Small intestine (tissue), 7 donors: ENCODE measurements around the gene SCLT1. TPM values are rescaled to one million over a fixed set of nuclear protein-coding genes. Genes with fewer than 3 reads are reported as not detected.
"Not testable (repeated sequence)": the region's sequence is repeated elsewhere in the genome, so short reads cannot be mapped to it uniquely, and the experiment has no call there.

Experiments
- DNase-seq, 2 donors: peaks; one replicate each; pipeline versions ENCODE4 v3.0.0 to v3.0.0-alpha.2; 2013
- FAIRE-seq: peaks from 2 replicates; lab custom pipeline; 2012; peaks lifted over from hg19 to GRCh38; lab: Jason Lieb, UNC
- H3K27ac ChIP-seq, 3 donors: one replicate each; pipeline ENCODE4 v1.5.1; 2013; ENCODE audit warnings: low read length in 2 of 3, mild to moderate bottlenecking in 2 of 3, control low read depth in 1 of 3, inconsistent platforms in 1 of 3, low read depth in 1 of 3, moderate library complexity in 1 of 3
- H3K27me3 ChIP-seq, 3 donors: one replicate each; pipeline ENCODE4 v1.6.1; 2013; ENCODE audit warnings: low read length in 3 of 3, inconsistent platforms in 1 of 3; ENCODE audit not compliant: control insufficient read depth in 3 of 3, insufficient read depth in 3 of 3
- H3K36me3 ChIP-seq, 3 donors: one replicate each; pipeline ENCODE4 v1.6.1; 2013; ENCODE audit warnings: low read length in 3 of 3, inconsistent platforms in 1 of 3, low read depth in 1 of 3, mild to moderate bottlenecking in 1 of 3, moderate library complexity in 1 of 3; ENCODE audit not compliant: control insufficient read depth in 3 of 3, insufficient read depth in 2 of 3
- H3K4me1 ChIP-seq, 3 donors: one replicate each; pipeline ENCODE4 v1.6.1; 2013; ENCODE audit warnings: low read length in 2 of 3, inconsistent platforms in 1 of 3, low read depth in 1 of 3, mild to moderate bottlenecking in 1 of 3, moderate library complexity in 1 of 3; ENCODE audit not compliant: control insufficient read depth in 3 of 3, insufficient read depth in 2 of 3
- H3K4me3 ChIP-seq, 3 donors: one replicate each; pipeline ENCODE4 v1.5.1; 2013; ENCODE audit warnings: low read length in 3 of 3, control low read depth in 1 of 3, inconsistent platforms in 1 of 3, low read depth in 1 of 3, mild to moderate bottlenecking in 1 of 3, moderate library complexity in 1 of 3
- H3K9me3 ChIP-seq, 2 donors: one replicate each; pipeline ENCODE4 v1.6.1; 2013; ENCODE audit warnings: low read depth in 1 of 2, low read length in 1 of 2; ENCODE audit not compliant: control insufficient read depth in 2 of 2, insufficient read depth in 1 of 2
- WGBS, 3 donors: extraction: QIAGEN DNeasy Blood & Tissue Kit; methylation state at CpG; one replicate each; pipeline ENCODE4 v1.1.7; 2013; 5-methylcytosine and 5-hydroxymethylcytosine counted together
- polyA plus RNA-seq, 4 donors: library from polyadenylated mRNA; stranded (reverse) in 3 of 4; unstranded in 1 of 4; fragments of 200-250 nt in 3 of 4; fragments of 120-200 nt in 1 of 4; gene quantifications; one replicate each; pipeline versions ENCODE4 v1.2.1 to v1.2.3, GENCODE V29; 2013
- donor health status: healthy with polysubstance abuse.
- donor health status: control.
- donor health status: control.
- donor health status: Bipolar disorder and iron deficiency.
- donor health status: healthy.

Gene SCLT1
- polyA plus RNA-seq, 4 donors = 3.5 to 10.1 (median 4.6) TPM

GRCh38 chr4:129092631-129093190 is 628 bp downstream of the SCLT1 start:
- WGBS, 3 donors = 0% methylated on average over 11 of the region's 11 CpGs
- FAIRE-seq (no peak), DNase-seq (no peak)
- H3K36me3 ChIP-seq = no peaks in the 10 kb centered on the region
- H3K9me3 ChIP-seq = no peaks in the 10 kb centered on the region
- peak overlapping the region; percentile 97 to 99 (median 98) for H3K27ac ChIP-seq
- peak overlapping the region; percentile 50 to 90 (median 55) for H3K4me3 ChIP-seq
- H3K4me1 ChIP-seq = peaks cover 4 to 11% (median 7%) of the 10 kb centered on the region in 3 donors
- H3K27me3 ChIP-seq = no peaks in the 10 kb centered on the region

GRCh38 chr4:129087516-129087915 is 5.8 kb downstream of the SCLT1 start:
- WGBS, 3 donors = 94 to 98% (median 97%) methylated on average over 2 of the region's 2 CpGs
- FAIRE-seq = no peak

GRCh38 chr4:129085472-129085871 is 7.9 kb downstream of the SCLT1 start:
- no peak for DNase-seq
- Histone ChIP-seq H3K4me1 (peaks cover 0 to under 1% (median 0%) of the 10 kb centered on the region in 3 donors), H3K27me3 (no peaks in the 10 kb centered on the region), H3K9me3 (peaks cover 0 to 8% of the 10 kb centered on the region in 2 donors), H3K36me3 (peaks cover 0 to 9% (median 7%) of the 10 kb centered on the region in 3 donors), H3K4me3 (no peak overlapping the region), H3K27ac (no peak overlapping the region)
- FAIRE-seq = no peak
- WGBS, 3 donors = 95 to 99% (median 99%) methylated on average over 4 of the region's 4 CpGs

More at GRCh38 chr4:129087516-129087915, 5.8 kb downstream of the SCLT1 start:
- Histone ChIP-seq H3K36me3 (no peaks in the 10 kb centered on the region), H3K9me3 (peaks cover 0 to 3% of the 10 kb centered on the region in 2 donors), H3K27ac (no peak overlapping the region), H3K4me3 (no peak overlapping the region), H3K4me1 (peaks cover 4 to 11% (median 7%) of the 10 kb centered on the region in 3 donors), H3K27me3 (no peaks in the 10 kb centered on the region)
- DNase-seq = no peak

GRCh38 chr4:129082302-129082701 is 11.0 kb downstream of the SCLT1 start:
- WGBS, 3 donors = 95 to 97% (median 96%) methylated on average over 5 of the region's 5 CpGs
- FAIRE-seq (no peak), DNase-seq (no peak)
- Histone ChIP-seq H3K4me3 (no peak overlapping the region), H3K36me3 (peaks cover 3 to 17% (median 10%) of the 10 kb centered on the region in 3 donors), H3K27me3 (no peaks in the 10 kb centered on the region), H3K9me3 (peaks cover 0 to 19% of the 10 kb centered on the region in 2 donors), H3K27ac (no peak overlapping the region), H3K4me1 (no peaks in the 10 kb centered on the region)

- H3K27me3 ChIP-seq = no peaks in the 10 kb centered on the region
- peaks cover 3 to 17% (median 10%) of the 10 kb centered on the region in 3 donors for H3K36me3 ChIP-seq
- DNase-seq = no peak
- H3K4me3 ChIP-seq = no peak overlapping the region
- H3K27ac ChIP-seq = no peak overlapping the region
- H3K4me1 ChIP-seq = no peaks in the 10 kb centered on the region
- no peak for FAIRE-seq
- peaks cover 0 to 16% of the 10 kb centered on the region in 2 donors for H3K9me3 ChIP-seq
Observed at GRCh38 chr4:129080129-129080528, 13.2 kb downstream of the SCLT1 start.

GRCh38 chr4:129077326-129077725 is 16.0 kb downstream of the SCLT1 start:
- H3K9me3 ChIP-seq = peaks cover 0 to 24% of the 10 kb centered on the region in 2 donors
- H3K27me3 ChIP-seq = no peaks in the 10 kb centered on the region
- H3K36me3 ChIP-seq = peaks cover 5 to 19% (median 10%) of the 10 kb centered on the region in 3 donors
- H3K4me3 ChIP-seq = no peak overlapping the region
- H3K27ac ChIP-seq = no peak overlapping the region
- no peaks in the 10 kb centered on the region for H3K4me1 ChIP-seq
- no peak for FAIRE-seq
- no peak for DNase-seq

GRCh38 chr4:129069537-129069936 is 23.8 kb downstream of the SCLT1 start:
- FAIRE-seq, H3K36me3 ChIP-seq, H3K27me3 ChIP-seq, H3K4me1 ChIP-seq, H3K27ac ChIP-seq, H3K9me3 ChIP-seq, DNase-seq, H3K4me3 ChIP-seq: not testable (repeated sequence)
- 92 to 96% (median 93%) methylated on average over 2 of the region's 2 CpGs for WGBS, 3 donors

GRCh38 chr4:129064717-129065116 is 28.6 kb downstream of the SCLT1 start:
- Histone ChIP-seq H3K27ac (no peak overlapping the region), H3K4me3 (no peak overlapping the region), H3K36me3 (peaks cover 0 to 18% (median 2%) of the 10 kb centered on the region in 3 donors), H3K27me3 (no peaks in the 10 kb centered on the region), H3K4me1 (no peaks in the 10 kb centered on the region), H3K9me3 (peaks cover 2 to 30% of the 10 kb centered on the region in 2 donors)
- FAIRE-seq (no peak), DNase-seq (no peak)

GRCh38 chr4:129063640-129064039 is 29.7 kb downstream of the SCLT1 start:
- Histone ChIP-seq H3K9me3 (peaks cover 2 to 30% of the 10 kb centered on the region in 2 donors), H3K27ac (no peak overlapping the region), H3K4me1 (no peaks in the 10 kb centered on the region), H3K27me3 (no peaks in the 10 kb centered on the region), H3K36me3 (peaks cover 0 to 18% (median 2%) of the 10 kb centered on the region in 3 donors), H3K4me3 (no peak overlapping the region)
- FAIRE-seq = no peak
- WGBS, 3 donors = 95 to 100% (median 96%) methylated on average over 2 of the region's 2 CpGs
- no peak for DNase-seq
